ENCODE results near the gene TGFBRAP1.

DNA sequence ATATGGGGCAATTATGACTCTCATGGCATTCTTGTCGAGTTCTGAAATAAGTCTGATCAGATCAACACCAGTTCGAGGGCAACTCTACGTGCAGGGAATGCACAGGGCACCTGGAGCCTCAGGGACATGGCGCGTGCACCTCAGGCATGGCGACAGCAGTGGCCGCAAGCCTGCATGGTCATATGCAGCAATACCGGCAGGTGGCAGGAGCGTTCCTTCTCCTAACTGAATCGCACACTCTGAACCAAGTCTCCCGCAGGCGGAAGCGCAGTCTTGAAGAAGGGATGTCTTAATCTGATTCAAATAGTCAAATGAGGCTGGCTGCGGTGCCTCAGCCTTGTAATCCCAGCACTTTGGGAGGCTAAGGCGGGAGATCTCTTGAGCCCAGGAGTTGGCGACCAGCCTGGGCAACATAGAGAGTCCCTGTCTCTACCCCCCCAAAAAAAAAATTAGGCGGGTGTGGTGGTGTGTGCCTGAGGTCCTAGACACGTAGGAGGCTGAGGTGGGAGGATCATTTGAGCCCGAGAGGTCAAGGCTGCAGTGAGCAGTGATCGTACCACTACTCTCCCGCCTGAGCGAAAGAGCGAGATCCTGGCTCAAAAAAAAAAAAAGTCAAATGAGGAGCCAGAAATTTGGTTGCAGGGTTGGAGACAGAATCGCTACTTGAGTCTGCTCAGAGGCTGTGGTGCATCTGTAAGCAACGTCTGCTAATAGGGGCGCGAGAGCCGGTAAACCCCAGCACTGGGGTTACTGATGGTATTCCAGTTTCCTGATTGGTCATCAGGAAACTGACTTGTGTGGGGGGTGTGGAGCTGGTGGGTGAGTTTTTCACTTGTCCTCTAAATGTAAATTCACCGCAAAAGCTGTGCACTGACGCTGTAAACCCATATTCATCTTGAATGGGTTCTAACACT, 40.5 kb upstream of the TGFBRAP1 start:
- TF ChIP-seq, protein P1, sequence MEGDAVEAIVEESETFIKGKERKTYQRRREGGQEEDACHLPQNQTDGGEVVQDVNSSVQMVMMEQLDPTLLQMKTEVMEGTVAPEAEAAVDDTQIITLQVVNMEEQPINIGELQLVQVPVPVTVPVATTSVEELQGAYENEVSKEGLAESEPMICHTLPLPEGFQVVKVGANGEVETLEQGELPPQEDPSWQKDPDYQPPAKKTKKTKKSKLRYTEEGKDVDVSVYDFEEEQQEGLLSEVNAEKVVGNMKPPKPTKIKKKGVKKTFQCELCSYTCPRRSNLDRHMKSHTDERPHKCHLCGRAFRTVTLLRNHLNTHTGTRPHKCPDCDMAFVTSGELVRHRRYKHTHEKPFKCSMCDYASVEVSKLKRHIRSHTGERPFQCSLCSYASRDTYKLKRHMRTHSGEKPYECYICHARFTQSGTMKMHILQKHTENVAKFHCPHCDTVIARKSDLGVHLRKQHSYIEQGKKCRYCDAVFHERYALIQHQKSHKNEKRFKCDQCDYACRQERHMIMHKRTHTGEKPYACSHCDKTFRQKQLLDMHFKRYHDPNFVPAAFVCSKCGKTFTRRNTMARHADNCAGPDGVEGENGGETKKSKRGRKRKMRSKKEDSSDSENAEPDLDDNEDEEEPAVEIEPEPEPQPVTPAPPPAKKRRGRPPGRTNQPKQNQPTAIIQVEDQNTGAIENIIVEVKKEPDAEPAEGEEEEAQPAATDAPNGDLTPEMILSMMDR (IDR thresholded peaks at IDR 0.05), result peak; percentile 79 to 91 (median 89)
- TF ChIP-seq POLR2A (IDR thresholded peaks at IDR 0.05) (no peak), EP300 (IDR thresholded peaks at IDR 0.05) (no peak)
